NCI-H1694 treated with DMSO at 0.1 percent for 48 hours (cell line): Measurements from ENCODE around the gene MDM4.

ENCODE experiments used
- DNase-seq: peaks from one replicate; lab custom pipeline; 2025; lab: John Stamatoyannopoulos, UW

Gene MDM4

DNA sequence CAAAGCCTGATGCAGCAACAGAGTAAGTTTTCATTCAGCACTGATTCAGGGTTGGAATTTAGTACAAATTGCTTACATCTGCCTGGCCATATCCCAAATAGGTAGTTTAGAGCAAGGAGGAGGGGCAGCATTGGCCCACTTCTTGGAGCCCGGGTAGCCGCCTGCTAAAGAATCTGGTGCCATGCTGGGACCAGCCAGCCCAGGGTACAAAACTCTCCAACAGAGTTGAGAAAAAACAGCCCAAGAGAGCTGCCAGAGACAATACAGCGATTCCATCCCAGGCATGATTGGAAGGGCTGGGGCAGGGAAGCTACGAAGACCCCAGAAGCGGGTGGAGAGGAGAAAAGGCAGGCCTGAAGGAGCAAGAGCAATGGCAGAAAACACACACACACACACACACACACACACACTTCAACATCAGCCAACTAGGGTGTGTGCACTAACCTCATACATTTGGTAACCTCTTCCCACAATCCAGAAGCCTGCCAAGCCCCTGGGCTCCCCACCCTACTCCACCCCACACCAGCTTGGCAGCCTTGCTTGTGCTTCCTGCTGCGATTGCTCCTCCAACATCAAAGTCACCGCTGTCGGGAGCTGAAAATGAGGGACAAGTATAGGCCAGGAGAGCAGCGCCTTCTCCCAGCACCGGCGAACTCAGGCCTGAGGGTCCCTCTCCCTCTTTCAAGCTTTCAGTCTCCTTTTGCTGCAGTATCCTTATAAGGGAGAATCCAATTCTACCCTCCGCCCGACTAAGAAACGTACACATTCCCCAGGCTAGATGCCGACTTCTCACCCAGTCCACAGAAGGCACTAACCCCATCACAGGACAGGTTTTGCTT lies 22.8 kb upstream of the MDM4 start:
- peak; percentile 35 for DNase-seq

DNA sequence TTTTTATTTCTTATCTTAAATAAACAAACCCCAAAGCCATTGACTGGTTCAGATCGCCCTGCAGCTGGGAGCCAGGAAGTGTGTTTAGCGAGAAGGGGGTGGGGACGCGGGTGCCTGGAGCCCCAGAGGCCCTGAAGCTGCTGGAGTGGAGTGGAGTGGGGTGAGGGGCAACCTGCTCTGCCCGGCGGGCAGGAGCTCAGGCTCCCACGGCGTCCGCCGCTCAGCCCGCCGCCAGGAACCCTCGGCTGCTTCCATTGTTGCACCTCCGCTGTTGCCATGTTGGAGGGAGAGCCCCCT lies 22.3 kb upstream of the MDM4 start:
- peak; percentile 35 for DNase-seq

DNA sequence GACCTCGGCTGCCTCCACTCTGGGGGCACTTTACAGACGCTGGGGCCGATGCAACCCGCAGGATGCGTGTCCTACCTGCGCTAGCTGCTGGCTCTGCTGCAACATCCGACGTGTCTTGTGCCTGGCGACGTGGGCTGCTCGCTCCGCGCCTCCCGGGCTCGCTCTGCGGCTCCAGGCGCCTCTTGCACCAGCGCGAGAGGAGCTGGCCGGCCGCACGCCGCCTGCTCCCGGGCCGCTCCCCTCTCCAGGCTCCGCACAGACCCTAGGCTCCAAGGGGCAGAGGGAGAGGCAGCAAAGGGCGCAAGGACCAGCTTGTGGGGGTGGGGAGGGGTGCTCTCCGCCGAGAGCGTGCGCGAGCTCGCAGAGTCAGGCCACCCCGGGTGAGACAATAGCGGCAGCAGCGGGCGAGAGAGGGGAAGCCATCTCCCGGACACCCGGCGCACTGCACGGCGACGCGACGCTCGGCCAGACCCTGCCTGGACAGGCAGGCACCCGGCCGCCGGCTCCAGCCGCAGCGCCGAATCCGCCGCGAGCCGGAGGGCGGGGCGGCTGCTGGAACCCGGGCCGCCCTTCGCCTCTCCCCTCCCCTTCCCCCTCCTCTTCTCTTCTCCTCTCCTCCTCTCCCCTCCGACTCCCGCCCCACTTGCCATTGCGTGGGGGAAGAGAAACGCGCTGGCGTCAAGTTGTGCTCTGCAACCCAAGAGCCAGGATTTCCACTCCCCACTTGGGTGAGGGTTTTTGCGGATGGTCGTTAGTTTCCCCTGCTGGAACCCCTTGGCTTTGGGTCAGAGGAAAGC lies 21.7 kb upstream of the MDM4 start, which contains the start of gene PIK3C2B:
Gene PIK3C2B, minus strand, starts transcription at position 525 of the 797 bp plus-strand sequence. CDS start 25,003 bp downstream, outside the sequence.
- peak; percentile 51 for DNase-seq

DNA sequence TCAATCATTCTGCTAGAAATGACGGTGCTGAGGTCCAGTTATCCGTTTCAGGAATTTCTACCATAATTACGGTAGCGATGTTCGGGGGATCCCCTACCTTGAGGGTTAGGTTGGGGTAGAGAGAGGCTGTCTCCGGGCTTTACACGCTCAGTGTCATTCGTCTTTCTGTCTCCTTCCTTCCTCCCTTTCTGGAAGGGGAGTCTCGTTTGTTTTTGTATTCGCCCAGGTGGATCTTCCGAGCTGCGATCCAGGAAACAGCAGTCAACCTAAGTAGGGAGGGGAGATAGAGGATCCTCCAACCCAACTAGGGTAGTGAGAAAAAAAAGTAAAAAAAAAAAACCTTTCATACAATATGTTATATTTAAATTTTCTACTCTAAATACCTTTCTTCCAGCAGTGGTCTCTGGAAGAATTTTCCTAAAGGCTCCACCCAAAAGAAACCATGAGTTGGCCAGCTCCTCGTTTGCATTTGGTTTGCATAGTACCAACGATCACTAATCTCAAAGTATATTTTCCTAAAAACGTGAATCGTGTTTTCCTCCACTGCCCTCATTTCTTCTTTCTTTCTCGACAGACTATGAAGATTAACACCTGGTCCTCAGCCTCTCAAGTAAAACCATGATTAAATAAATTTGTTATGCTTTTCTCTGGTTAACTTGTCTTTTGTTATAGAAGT lies 21.0 kb upstream of the MDM4 start:
- no peak for DNase-seq

DNA sequence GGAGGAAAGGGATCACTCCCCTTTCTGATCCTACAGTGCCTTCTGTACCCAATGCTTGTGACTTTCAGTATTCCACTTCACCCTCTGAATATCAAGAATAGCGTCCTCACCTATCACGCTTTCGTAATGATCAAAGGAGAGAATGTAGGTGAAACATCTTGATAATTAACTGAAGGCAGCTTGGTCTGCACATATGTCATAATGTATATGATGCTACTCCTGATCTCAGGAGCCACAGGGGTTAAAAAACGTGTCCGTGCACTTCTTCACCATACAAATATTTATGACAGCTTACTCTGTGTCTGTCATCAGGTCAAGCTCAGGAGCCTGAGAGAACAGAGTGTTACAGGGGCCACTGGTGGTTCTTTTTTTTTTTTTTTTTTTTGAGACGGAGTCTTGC lies 20.4 kb upstream of the MDM4 start:
- DNase-seq: no peak

DNA sequence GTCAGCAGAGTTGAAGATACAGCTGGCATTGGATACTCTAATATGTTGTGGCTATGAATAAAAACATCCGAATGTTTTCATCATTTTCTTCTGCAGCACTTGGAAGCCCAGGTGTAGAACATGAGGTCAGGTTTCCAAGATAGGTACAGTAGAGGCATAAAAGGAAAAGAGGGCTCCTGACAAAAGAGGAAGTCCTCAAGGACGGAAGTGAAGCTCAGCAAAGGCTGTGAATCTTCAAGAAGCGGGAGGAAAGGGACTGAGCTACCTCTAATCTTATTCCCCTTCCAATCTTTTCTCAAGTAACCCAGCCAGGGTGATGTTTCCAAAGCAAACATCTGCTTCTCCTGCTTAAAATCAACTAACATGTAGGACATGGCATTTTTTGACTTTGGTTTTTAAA lies 17.2 kb upstream of the MDM4 start:
- DNase-seq: no peak

DNA sequence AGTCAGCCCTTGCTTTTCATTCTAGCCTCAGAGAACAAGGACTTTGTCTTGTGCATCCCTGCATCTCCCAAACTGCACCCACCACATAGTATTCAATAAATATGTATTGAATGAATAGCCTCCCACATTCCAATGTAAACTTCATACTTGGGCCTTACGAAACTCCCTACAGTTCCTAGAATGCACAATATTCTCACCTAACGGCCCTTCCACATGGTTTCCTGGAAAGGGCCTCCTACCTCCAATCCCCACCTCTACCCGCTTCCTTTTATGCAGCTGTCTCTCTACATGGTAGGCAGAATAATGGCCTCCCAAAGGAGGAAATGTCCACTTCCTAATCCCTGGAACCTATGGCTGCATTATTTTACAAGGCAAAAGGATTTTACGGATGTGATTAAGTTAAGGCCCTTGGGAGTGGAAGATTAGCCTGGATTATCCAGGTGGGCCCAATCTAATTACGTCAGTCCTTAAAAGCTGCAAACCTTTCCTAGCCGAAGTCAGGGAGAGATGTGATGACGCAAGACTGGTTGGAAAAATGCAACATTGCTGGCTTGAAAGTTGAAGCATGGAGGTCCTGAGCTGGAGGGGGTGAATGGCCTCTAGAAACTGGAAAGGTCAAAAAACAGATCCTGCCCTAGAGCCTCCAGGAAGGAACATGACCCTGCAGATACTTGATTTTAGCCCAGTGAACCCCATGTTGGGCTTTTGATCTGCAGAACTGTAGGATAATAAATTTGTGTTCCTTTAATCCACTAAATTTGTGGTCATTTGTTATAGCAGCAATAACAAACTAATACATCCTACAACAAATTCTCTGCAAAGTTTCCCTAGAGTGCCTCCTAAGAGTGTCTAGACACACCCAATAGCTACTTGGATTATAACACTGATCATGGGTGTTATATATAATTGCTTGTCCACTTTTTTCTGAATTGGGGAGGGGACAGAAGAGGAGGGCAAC lies 16.4 kb upstream of the MDM4 start:
- no peak for DNase-seq

DNA sequence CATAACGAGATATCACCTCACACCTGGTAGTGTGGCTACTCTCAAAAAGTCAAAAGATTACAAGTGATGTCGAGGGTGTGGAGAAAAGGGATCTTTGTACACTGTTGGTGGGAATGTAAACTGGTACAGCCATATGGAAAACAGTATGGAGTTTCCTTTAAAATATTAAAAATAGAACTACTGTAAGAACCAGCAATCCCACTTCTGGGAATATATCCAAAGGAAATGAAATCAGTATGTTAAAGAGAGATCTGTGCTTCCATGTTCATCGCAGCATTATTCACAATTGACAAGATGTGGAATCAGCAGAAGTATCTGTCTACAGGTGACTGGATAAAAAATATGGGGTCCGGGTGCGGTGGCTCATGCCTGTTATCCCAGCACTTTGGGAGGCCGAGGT lies 14.0 kb upstream of the MDM4 start:
- DNase-seq: no peak

DNA sequence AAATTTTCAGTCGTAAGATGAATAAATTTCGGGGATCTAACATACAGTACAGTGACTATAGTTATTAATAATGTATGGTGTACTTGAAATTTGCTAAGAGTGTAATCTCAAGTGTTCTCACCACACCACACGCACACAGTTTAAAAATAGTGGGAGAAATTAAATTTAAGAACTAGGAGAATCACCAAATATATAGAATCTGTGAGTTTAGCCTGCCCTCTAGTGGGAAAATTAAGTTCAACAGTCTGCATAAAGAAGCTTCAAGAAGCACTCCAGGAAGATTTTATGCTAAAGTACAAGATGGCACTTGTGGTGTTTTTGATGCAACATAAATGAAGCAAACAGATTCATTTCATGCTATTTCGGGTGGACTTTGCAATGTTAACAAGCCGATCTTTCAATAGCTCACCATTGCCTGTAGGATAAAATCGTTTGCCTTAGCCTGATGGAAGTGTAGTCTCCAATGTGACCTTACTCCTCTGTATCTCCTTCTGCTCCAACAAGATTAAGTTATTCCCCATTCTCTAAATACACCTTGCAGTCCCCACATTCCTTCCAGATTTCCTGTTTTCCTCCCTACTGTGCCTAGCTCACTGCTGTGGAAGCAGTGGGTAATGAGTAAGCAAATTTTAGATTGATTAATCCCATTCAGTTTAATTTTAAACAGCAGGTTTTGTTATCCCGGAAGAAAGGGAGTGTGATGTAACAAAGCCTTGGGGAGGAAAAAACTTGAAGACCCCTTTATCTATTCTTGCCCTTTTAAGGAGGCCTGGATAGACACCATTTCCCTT lies 12.9 kb upstream of the MDM4 start:
- DNase-seq: peak; percentile 91

DNA sequence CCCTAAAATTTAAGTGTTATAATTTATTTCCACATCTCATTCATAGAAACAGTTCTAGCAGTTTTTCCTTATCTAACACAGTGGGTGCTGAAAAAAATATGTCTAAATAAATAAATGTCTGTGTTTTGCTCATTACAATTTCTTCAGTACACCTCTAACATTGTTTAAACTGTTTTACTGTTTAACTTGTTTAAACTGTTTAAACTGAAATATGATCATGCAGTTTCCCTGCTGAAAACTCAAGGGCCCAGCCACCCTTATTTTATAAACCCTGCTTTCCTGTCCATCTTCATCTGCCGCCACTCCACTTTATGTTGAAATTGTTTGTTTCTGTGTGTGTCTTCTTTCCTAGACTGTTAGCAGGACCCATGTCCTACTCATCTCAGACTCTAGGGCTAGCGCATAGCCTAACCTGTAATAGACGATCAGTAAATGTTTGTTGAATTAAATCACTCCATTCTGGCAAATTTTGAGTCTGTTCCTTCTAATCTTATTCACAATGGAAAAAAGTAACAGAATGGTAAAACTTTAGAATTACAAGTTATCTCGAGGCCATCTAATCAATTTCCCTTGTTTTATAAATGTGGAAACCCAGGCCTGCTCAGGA lies 12.2 kb upstream of the MDM4 start:
- DNase-seq: no peak

DNA sequence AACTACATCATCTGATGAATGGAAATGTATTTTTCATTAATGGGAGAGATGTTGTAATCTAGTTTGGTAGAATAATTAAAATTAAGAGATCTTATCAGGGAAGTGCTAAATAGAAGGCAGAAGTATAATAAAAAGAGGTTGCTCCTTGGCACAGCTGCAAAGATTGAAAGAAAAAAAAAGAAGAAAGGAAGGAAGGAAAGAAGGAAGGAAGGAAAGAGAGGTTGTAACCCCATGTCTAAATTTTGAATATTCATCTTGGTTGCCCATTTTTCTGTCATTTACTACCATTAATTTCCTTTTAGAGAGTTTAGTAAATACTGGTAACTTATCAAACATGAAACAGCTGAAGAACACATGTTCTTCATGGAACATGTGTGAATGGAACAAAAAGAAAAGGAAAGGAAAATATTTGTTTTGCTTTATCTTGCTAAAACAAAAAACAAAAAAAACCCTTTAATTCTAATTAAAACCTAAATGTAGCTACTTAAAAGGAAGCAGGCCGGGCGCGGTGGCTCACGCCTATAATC lies 10.5 kb upstream of the MDM4 start:
- no peak for DNase-seq

DNA sequence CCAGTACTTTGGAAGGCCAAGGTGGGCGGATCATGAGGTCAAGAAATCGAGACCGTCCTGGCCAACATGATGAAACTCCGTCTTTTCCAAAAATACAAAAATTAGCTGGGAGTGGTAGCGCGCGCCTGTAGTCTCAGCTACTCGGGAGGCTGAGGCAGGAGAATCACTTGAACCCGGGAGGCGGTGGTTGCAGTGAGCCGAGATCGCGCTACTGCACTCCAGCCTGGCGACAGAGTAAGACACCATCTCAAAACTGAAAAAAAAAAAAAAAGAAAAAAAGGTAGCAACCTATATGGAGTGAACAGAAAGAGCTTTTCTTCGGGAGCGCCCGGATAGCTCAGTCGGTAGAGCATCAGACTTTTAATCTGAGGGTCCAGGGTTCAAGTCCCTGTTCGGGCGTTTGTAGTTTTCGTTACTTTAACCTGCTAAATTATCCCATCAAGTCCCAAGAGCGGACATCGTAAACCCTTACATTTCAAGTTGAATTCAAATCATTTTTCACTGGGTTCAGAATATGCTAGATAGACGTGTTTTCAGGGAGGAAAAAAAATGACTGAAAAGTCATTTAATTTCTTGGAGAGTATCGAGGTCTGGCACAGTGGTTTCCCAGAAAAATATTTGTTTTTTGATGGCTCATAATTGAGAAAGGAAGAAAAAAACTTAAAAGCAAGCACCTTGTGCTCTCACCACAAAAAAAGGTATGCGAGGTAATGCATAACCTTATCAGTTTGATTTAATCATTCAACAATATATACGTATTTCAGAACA lies 9.8 kb upstream of the MDM4 start:
- DNase-seq: peak; percentile 96

DNA sequence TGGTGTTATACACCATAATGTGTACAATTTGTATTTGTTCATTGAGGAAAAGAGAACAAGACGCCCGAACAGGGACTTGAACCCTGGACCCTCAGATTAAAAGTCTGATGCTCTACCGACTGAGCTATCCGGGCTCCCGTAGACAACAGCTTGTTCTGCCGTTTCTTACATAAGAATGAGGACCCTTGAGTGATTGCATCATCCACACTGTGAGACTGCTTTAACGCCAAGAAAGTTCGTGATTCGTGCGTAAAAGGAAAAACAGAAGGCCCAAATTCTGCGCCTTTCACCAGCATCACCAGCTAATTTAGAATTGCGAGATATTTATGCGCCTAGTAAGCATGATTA lies 9.3 kb upstream of the MDM4 start:
- peak; percentile 95 for DNase-seq

DNA sequence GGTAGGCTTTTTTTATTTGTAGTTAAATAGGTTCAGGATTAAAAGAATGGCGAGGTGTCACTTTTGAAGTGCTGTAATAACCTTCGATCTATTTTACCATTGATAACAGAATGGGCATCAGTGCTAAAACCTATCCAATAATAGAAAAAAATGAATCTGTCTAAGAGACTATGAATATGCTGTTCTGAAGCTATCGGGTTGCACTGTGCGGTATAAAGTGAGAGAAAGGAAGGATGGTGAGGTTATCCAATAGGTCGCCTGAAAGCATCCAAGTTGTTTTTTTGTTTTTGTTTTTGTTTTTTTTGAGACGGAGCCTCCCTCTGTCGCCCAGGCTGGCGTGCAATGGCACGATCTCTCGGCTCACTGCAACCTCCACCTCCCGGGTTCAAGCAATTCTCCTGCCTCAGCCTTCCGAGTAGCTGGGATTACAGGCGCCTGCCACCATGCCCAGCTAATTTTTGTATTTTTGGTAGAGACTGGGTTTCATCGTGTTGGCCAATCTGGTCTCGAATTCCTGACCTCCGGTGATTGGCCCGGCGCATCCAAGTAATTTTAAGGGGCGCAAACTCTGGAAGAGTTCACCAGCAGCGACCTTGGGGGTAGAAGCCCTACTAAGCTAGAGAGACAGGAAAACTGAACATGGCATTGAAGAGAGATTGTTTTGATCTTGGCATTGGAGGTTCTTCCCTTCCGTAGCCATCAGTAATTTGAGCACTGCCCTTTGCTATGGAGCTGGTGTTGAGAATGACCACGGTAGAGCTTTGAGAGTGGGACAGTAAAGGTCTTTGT lies 8.7 kb upstream of the MDM4 start:
- peak; percentile 63 for DNase-seq

DNA sequence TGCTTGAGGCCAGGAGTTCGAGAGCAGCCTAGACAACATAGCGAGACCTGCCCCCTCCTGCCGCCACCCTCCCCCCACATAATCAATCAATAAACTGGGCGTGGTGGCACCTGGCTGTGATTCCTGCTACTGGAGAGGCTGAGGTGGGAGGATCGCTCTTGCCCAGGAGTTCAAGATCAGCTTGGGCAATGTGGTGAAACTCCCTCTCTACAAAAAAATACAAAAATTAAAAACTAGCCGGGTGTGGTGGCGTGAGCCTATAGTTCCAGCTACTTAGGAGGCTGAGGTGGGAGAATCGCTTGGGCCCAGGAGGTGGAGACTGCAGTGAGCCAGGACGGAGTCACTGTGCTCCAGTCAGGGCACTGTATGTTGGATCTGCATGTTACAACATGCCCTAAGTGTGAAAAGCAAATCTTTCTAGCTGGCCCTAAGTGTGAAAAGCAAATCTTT lies 7.0 kb upstream of the MDM4 start:
- DNase-seq: no peak

DNA sequence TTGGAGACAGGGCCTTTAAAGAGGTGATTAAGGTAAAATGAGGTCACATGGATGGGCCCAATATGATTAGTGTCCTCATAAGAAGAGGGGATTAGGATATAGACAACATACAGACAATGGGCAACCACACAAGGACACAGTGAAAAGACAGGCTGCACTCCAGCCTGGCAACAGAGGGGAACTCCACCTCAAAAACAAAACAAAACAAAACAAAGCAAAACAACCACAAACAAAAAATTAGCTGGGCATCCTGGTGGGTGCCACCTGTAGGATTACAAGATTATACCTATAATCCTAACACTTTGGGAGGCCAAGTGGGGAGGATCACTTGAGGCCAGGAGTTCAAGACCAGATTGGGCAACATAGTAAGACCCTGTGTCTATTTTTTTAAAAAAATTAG lies 4.8 kb upstream of the MDM4 start:
- no peak for DNase-seq

DNA sequence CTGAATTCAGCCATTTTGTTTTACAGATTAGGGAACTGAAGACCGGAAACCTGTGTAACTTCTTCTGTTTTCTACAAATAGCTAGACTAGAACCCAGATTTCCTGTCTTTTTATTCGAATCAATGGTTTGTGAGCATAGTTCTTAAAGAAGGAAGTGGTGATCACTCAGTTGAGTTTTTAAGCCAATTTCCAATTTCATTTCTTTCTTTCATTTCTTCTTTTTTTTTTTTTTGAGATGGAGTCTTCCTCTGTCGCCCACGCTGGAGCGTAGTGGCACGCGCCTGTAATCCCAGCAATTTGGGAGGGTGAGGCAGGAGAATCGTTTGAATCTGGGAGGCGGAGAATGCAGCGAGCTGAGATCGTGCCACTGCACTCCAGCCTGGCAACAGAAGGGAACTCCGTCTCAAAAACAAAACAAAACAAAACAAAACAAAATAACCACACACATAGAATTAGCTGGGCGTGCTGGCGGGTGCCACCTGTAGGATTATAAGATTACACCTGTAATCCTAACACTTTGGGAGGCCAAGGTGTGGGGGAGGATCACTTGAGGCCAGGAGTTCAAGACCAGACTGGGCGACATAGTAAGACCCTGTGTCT lies 3.0 kb upstream of the MDM4 start:
- no peak for DNase-seq

DNA sequence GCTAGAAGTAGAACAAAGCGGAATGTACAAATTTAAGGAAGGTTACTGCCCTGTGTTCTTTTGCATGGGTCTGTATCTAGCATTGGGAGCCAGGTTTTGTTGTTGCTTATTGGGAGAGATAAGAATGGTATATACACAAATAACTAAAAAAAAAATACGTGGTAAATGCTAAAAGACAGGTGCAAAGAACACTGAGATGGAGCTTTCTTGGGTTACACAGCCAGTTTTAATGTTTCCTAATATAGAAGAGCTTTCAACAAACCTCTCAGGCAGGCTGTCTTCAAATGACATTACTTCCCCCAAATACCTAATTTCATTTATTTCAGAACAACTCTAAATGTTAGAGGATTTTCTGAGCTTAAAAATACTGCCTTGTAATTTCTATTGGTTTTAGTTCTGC lies 1.4 kb upstream of the MDM4 start:
- no peak for DNase-seq
